GM12878 (cell line): ENCODE measurements around the gene UBE2J2. TPM values are rescaled to one million over a fixed set of nuclear protein-coding genes. Genes with fewer than 3 reads are reported as not detected.

Experiments used
- BCL3 ChIP-seq: IDR thresholded peaks from 2 replicates; pipeline ENCODE4 v1.6.1; 2011; ENCODE audit warnings: borderline replicate concordance, low read depth, mild to moderate bottlenecking, moderate library complexity, low read length; ENCODE audit not compliant: insufficient read depth, poor library complexity, severe bottlenecking
- BMI1 ChIP-seq: fragments of 450-650 bp; IDR thresholded peaks from 2 replicates; pipeline ENCODE4 v1.6.1; 2016; ENCODE audit warnings: mild to moderate bottlenecking, moderate library complexity, borderline replicate concordance
- BRCA1 ChIP-seq: IDR thresholded peaks from 2 replicates; pipeline ENCODE4 v1.6.1; 2011; ENCODE audit warnings: low read depth, low read length, improper control_type of control experiment
- CBFB ChIP-seq: IDR thresholded peaks from 2 replicates; pipeline ENCODE4 v1.6.1; 2016; ENCODE audit warnings: antibody characterized with exemption, low read depth
- CBX5 ChIP-seq: sonication (generic); IDR thresholded peaks from 2 replicates; pipeline ENCODE4 v1.6.1; 2016; ENCODE audit warnings: low read depth, moderate library complexity, mild to moderate bottlenecking, inconsistent platforms
- E4F1 ChIP-seq: fragments of 450-650 bp; IDR thresholded peaks from 2 replicates; pipeline ENCODE4 v1.6.1; 2018; ENCODE audit warnings: borderline replicate concordance, mild to moderate bottlenecking; ENCODE audit not compliant: partially characterized antibody
- EP300 ChIP-seq, 2 experiments: fragments of 150-350 bp in 1 of 2; IDR thresholded peaks; 2 replicates each; pipeline ENCODE4 v1.6.1; 2011 to 2012; ENCODE audit warnings: low read depth in 2 of 2, low read length in 2 of 2, borderline replicate concordance in 1 of 2, improper control_type of control experiment in 1 of 2, inconsistent platforms in 1 of 2; ENCODE audit not compliant: control insufficient read depth in 1 of 2
- GATAD2B ChIP-seq: fragments of 450-650 bp; conservative IDR thresholded peaks from 2 replicates; pipeline ENCODE4 v1.6.1; 2017; ENCODE audit warnings: low read depth, mild to moderate bottlenecking, moderate library complexity
- HDAC2 ChIP-seq: fragments of 200-600 bp; sonication (generic); IDR thresholded peaks from 2 replicates; pipeline ENCODE4 v1.6.1; 2017
- HDGF ChIP-seq: fragments of 450-650 bp; IDR thresholded peaks from 2 replicates; pipeline ENCODE4 v1.6.1; 2016; ENCODE audit warnings: antibody characterized with exemption
- HSF1 ChIP-seq: fragments of 150-350 bp; IDR thresholded peaks from 2 replicates; pipeline ENCODE4 v1.6.1; 2014; ENCODE audit warnings: mild to moderate bottlenecking, low read depth, low read length
- IKZF1 ChIP-seq: fragments of 450-650 bp; conservative IDR thresholded peaks from 2 replicates; pipeline ENCODE4 v1.6.1; 2017; ENCODE audit warnings: antibody characterized with exemption, mild to moderate bottlenecking
- IKZF2 ChIP-seq, 2 experiments: fragments of 450-650 bp; IDR thresholded peaks; 2 replicates each; pipeline ENCODE4 v1.6.1; 2017; ENCODE audit warnings: mild to moderate bottlenecking in 2 of 2, moderate library complexity in 2 of 2
- IRF3 ChIP-seq: fragments of 450-650 bp; IDR thresholded peaks from 2 replicates; pipeline ENCODE4 v1.6.1; 2014; ENCODE audit warnings: mild to moderate bottlenecking
- KAT2A ChIP-seq: conservative IDR thresholded peaks from 2 replicates; pipeline ENCODE4 v1.6.1; 2011; ENCODE audit warnings: low read depth, low read length; ENCODE audit not compliant: control insufficient read depth
- NBN ChIP-seq: fragments of 450-650 bp; IDR thresholded peaks from 2 replicates; pipeline ENCODE4 v1.6.1; 2016
- NFIC ChIP-seq: IDR thresholded peaks from 2 replicates; pipeline ENCODE4 v1.6.1; 2012; ENCODE audit warnings: low read depth, mild to moderate bottlenecking, inconsistent platforms, low read length, moderate library complexity
- NFYA ChIP-seq: IDR thresholded peaks from 2 replicates; pipeline ENCODE4 v1.6.1; 2011; ENCODE audit warnings: low read depth, mild to moderate bottlenecking, low read length, improper control_type of control experiment, borderline replicate concordance
- NR2F1 ChIP-seq: fragments of 450-650 bp; conservative IDR thresholded peaks from 2 replicates; pipeline ENCODE4 v1.6.1; 2017; ENCODE audit warnings: mild to moderate bottlenecking
- PAX8 ChIP-seq: fragments of 450-650 bp; IDR thresholded peaks from 2 replicates; pipeline ENCODE4 v1.6.1; 2017; ENCODE audit warnings: mild to moderate bottlenecking, moderate library complexity
- PKNOX1 ChIP-seq: fragments of 450-650 bp; IDR thresholded peaks from 2 replicates; pipeline ENCODE4 v1.6.1; 2016; ENCODE audit warnings: mild to moderate bottlenecking
- POU2F2 ChIP-seq: IDR thresholded peaks from 3 replicates; pipeline ENCODE4 v1.6.1; 2011; ENCODE audit warnings: low read depth, mild to moderate bottlenecking, low read length, borderline replicate concordance
- SREBF2 ChIP-seq: IDR thresholded peaks from 2 replicates; pipeline ENCODE4 v1.6.1; 2012; ENCODE audit warnings: mild to moderate bottlenecking, low read length
- SRF ChIP-seq, 2 experiments: IDR thresholded peaks; 2 replicates each; pipeline ENCODE4 v1.6.1; 2011; ENCODE audit warnings: low read depth in 2 of 2, low read length in 2 of 2, mild to moderate bottlenecking in 1 of 2, moderate library complexity in 1 of 2
- ZNF622 ChIP-seq: fragments of 450-650 bp; IDR thresholded peaks from 2 replicates; pipeline ENCODE4 v1.6.1; 2017; ENCODE audit warnings: mild to moderate bottlenecking, inconsistent platforms
- polyA plus RNA-seq, 11 experiments: library from polyadenylated mRNA; depleted of rRNA in 4 of 11; unstranded in 6 of 11; stranded (reverse) in 5 of 11; fragments of >200 nt; fragmentation: Nextera tagmentation in 4 of 11; fragmentation: Illumina TruSeq in 1 of 11; extraction: Ambion mirVana in 4 of 11; extraction: Trizol in 1 of 11; gene quantifications; 1 replicate in 1 of 11; 2 replicates in 10 of 11; pipeline versions ENCODE4 v1.2.1 to v1.2.3, GENCODE V29; 2011 to 2016; ENCODE audit warnings: inconsistent platforms in 2 of 11, missing spikeins in 2 of 11, low read depth in 1 of 11
- total RNA-seq, 4 experiments: library from RNA; depleted of rRNA in 3 of 4; stranded (reverse); fragments of >200 nt in 3 of 4; fragmentation: Illumina TruSeq in 1 of 4; extraction: Trizol in 1 of 4; gene quantifications; 2 replicates each; pipeline versions ENCODE4 v1.2.1 to v1.2.3, GENCODE V29; 2013 to 2021

Gene UBE2J2
- total and polyA plus RNA-seq, 10 of the 15 experiments (the other 5 are each of a cell fraction or from before 2014, with no cell fraction given), result 0.72 to 70.5 (median 49.2) TPM

- TF ChIP-seq IRF3 (no peak), PAX8 (no peak), PKNOX1 (no peak), ZNF622 (no peak), E4F1 (no peak), HDAC2 (no peak), EP300 (IDR thresholded peaks at IDR 0.05; ENCODE audit: borderline replicate concordance in 1 of 2, control insufficient read depth in 1 of 2, low read depth in 2 of 2, low read length in 2 of 2) (no peak; a peak in 1 of 4 replicates), HSF1 (no peak), KAT2A (no peak), IKZF2 (IDR thresholded peaks at IDR 0.05) (peak; percentile 33 to 50; a peak in 2 of 4 replicates), NR2F1 (peak; percentile 54), POU2F2 (0 out of 3 replicates have a peak, but pooled peaks have one; percentile 10), BMI1 (no peak), GATAD2B (no peak; the same call in 1 of the 2 replicates), HDGF (no peak), NBN (0 out of 2 replicates have a peak, but pooled peaks have one; percentile 38), CBFB (no peak), IKZF1 (peak; percentile 63), SREBF2 (no peak), NFYA (no peak), BRCA1 (no peak), CBX5 (no peak), BCL3 (no peak), NFIC (no peak), SRF (IDR thresholded peaks at IDR 0.05; ENCODE audit: low read depth in 2 of 2, low read length in 2 of 2) (no peak)
Measured at GRCh38 chr1:1212780-1213344, 60.8 kb downstream of the UBE2J2 start (continued).
